T-cell (primary cell): ENCODE results near the gene CXCR5. TPM values are rescaled to one million over a fixed set of nuclear protein-coding genes. Genes with fewer than 3 reads are reported as not detected.

Source experiments
- ATAC-seq, 4 experiments: fragments of 200-7000 bp in 3 of 4; fragments of 150-1000 bp in 1 of 4; cut with Tn5 transposase; replicated peaks in 1 of 4; 1 replicate in 3 of 4; 2 replicates in 1 of 4; pipeline ENCODE4 v1.10.0; 2021; ENCODE audit warnings: moderate library complexity in 3 of 4, mild to moderate bottlenecking in 2 of 4, moderate number of reproducible peaks in 1 of 4
- CTCF ChIA-PET, 2 donors: fragments of 300-600 bp; sonication (Branson Sonifier 250); formaldehyde crosslinking; loops; one replicate each; lab custom pipeline; 2022; ENCODE audit warnings: antibody characterized with exemption in 2 of 2; lab: Charles Lee
- POLR2A ChIA-PET, 2 donors: fragments of 300-600 bp; sonication (Branson Sonifier 250); formaldehyde crosslinking; loops; one replicate each; lab custom pipeline; 2022; ENCODE audit warnings: antibody characterized with exemption in 2 of 2; lab: Charles Lee
- DNase-seq, 35 experiments: peaks; one replicate each; pipeline versions ENCODE4 v3.0.0 to v3.0.0-alpha.2; 2013 to 2023
- H3K27ac ChIP-seq: one replicate; pipeline ENCODE4 v1.5.1; 2013; ENCODE audit warnings: low read length
- H3K27me3 ChIP-seq, 2 experiments: replicated peaks in 1 of 2; 1 replicate in 1 of 2; 2 replicates in 1 of 2; pipeline versions ENCODE4 v1.6.1 to v1.7.0; 2013; ENCODE audit warnings: low read length in 1 of 2, mixed read lengths in 1 of 2; ENCODE audit not compliant: control insufficient read depth in 2 of 2, insufficient read depth in 2 of 2; ENCODE audit errors: extremely low read depth in 1 of 2
- H3K36me3 ChIP-seq, 2 donors: 1 replicate in 1 of 2; 2 replicates in 1 of 2; pipeline versions ENCODE4 v1.6.1 to v1.7.0; 2013; ENCODE audit warnings: low read length in 1 of 2; ENCODE audit not compliant: control insufficient read depth in 2 of 2, insufficient read depth in 1 of 2; ENCODE audit errors: extremely low read depth in 1 of 2
- H3K4me1 ChIP-seq, 2 experiments: 1 replicate in 1 of 2; 2 replicates in 1 of 2; pipeline versions ENCODE4 v1.6.1 to v1.7.0; 2013; ENCODE audit warnings: low read length in 2 of 2, mixed read lengths in 1 of 2; ENCODE audit not compliant: insufficient read depth in 2 of 2, control insufficient read depth in 1 of 2; ENCODE audit errors: extremely low read depth in 1 of 2
- H3K4me3 ChIP-seq, 2 donors: 1 replicate in 1 of 2; 2 replicates in 1 of 2; pipeline versions ENCODE4 v1.5.1 to v1.7.0; 2013; ENCODE audit warnings: mild to moderate bottlenecking in 2 of 2, low read length in 1 of 2, moderate library complexity in 1 of 2; ENCODE audit not compliant: control insufficient read depth in 1 of 2; ENCODE audit errors: extremely low read depth in 1 of 2
- H3K9me3 ChIP-seq: 2 replicates; pipeline ENCODE4 v1.7.0; 2013
- H3K27ac Mint-ChIP-seq, 2 donors: one replicate each; pipeline ENCODE4 v1.8.0; 2020 to 2021; ENCODE audit warnings: mild to moderate bottlenecking in 2 of 2, mixed read lengths in 2 of 2
- H3K27me3 Mint-ChIP-seq, 2 donors: one replicate each; pipeline ENCODE4 v1.8.0; 2021 to 2022; ENCODE audit warnings: mixed read lengths in 2 of 2
- H3K36me3 Mint-ChIP-seq: one replicate; pipeline ENCODE4 v1.8.0; 2021; ENCODE audit warnings: mixed read lengths
- H3K4me1 Mint-ChIP-seq, 3 donors: one replicate each; pipeline ENCODE4 v1.8.0; 2020 to 2022; ENCODE audit warnings: mixed read lengths in 3 of 3, mild to moderate bottlenecking in 1 of 3
- H3K4me3 Mint-ChIP-seq, 3 donors: one replicate each; pipeline ENCODE4 v1.8.0; 2020 to 2022; ENCODE audit warnings: mild to moderate bottlenecking in 3 of 3, mixed read lengths in 3 of 3, moderate library complexity in 3 of 3
- H3K9me3 Mint-ChIP-seq, 3 donors: one replicate each; pipeline ENCODE4 v1.8.0; 2020 to 2022; ENCODE audit warnings: mixed read lengths in 3 of 3
- WGBS: methylation state at CpG from one replicate; pipeline ENCODE4 v1.1.5; 2013; ENCODE audit warnings: missing lambda C conversion rate; ENCODE audit not compliant: insufficient coverage; 5-methylcytosine and 5-hydroxymethylcytosine counted together
- total RNA-seq, 35 experiments: library from RNA in 6 of 35; stranded (reverse) in 6 of 35; fragments of 120-200 nt in 1 of 35; gene quantifications; one replicate each; pipeline versions ENCODE4 v1.2.1 to v1.2.4 and lab custom pipeline; 2013 to 2026

Gene CXCR5
- 10 to 100 TPM in 1 of 5 donors, 1 to 10 TPM in 4; 4.7 to 10.6 (median 6.3) TPM for total RNA-seq
- total RNA-seq (2013): 8.3 TPM
- total RNA-seq (lab: John Stamatoyannopoulos, UW): 13.6 to 175 (median 30.3) reads per million in 29 experiments

- H3K9me3 ChIP-seq: no peaks in the 10 kb centered on the region
- no peaks in the 10 kb centered on the region for H3K27me3 Mint-ChIP-seq
- peak within 1 kb of the TSS in 1 of 2 donors; percentile 46 for H3K4me3 ChIP-seq
- H3K27me3 ChIP-seq: no peaks in the 10 kb centered on the region
- CTCF ChIA-PET: interaction anchor here in 1 of 2 donors (0.6 to 2.3 kb wide), 5 partner anchors 10 to 94 kb away, joined by 3 to 13 read pairs (median 4); no protein-coding TSS in a partner anchor
- no peaks in the 10 kb centered on the region for H3K36me3 ChIP-seq
- ATAC-seq (peak; percentile 32 to 72 (median 52)), DNase-seq (peak in 6 of 35 experiments; percentile 15 to 68 (median 40))
- peaks cover 74 to 81% (median 75%) of the 10 kb centered on the region in 3 donors for H3K4me1 Mint-ChIP-seq
- whole genome bisulfite sequencing: 49% methylated on average over 8 of the region's 16 CpGs
- H3K36me3 Mint-ChIP-seq: no peaks in the 10 kb centered on the region
- POLR2A ChIA-PET: interaction anchor here in 1 of 2 donors (0.7 to 1.0 kb wide), 3 partner anchors 41 to 91 kb away, joined by 3 to 4 read pairs (median 3); no protein-coding TSS in a partner anchor
- peak within 1 kb of the TSS; percentile 75 for H3K27ac ChIP-seq
- peak within 1 kb of the TSS; percentile 68 to 79 (median 77) for H3K4me3 Mint-ChIP-seq
- peaks cover 30 to 85% of the 10 kb centered on the region in 2 experiments for H3K4me1 ChIP-seq
- no peaks in the 10 kb centered on the region for H3K9me3 Mint-ChIP-seq
- peak within 1 kb of the TSS; percentile 82 to 88 for H3K27ac Mint-ChIP-seq
These were observed at the start of gene CXCR5 for GRCh38 chr11:118883368-118884071. Gene CXCR5 (plus strand): TSS chr11:118883892. CDS start chr11:118883942, 50 bp downstream.

GRCh38 chr11:118834427-118835028 is 49.2 kb upstream of the CXCR5 start:
- H3K9me3 Mint-ChIP-seq: no peaks in the 10 kb centered on the region
- Histone ChIP-seq H3K27ac (peak overlapping the region; percentile 16), H3K27me3 (no peaks in the 10 kb centered on the region), H3K4me1 (peaks cover 0 to under 1% of the 10 kb centered on the region in 2 experiments), H3K36me3 (no peaks in the 10 kb centered on the region), H3K9me3 (no peaks in the 10 kb centered on the region), H3K4me3 (no peak overlapping the region)
- no CpG with 5 or more reads among the region's 6 CpGs for WGBS
- CTCF ChIA-PET: interaction anchor here (0.5 to 1.4 kb wide), 3 partner anchors 36 to 121 kb away, joined by 3 to 4 read pairs (median 3); partner anchors contain the start of gene UPK2 (in 1 of the 2)
- H3K4me3 Mint-ChIP-seq: peak overlapping the region; percentile 32 to 60 (median 50)
- POLR2A ChIA-PET: interaction anchor here in 1 of 2 donors (0.6 to 0.9 kb wide), 3 partner anchors 42 to 95 kb away, joined by 3 to 9 read pairs (median 4); no protein-coding TSS in a partner anchor
- no peaks in the 10 kb centered on the region for H3K27me3 Mint-ChIP-seq
- DNase-seq (peak in 1 of 35 experiments; percentile 30), ATAC-seq (peak in 1 of 4 experiments; percentile 53)
- H3K27ac Mint-ChIP-seq: peak overlapping the region; percentile 36 to 83
- H3K36me3 Mint-ChIP-seq: no peaks in the 10 kb centered on the region
- peaks cover 14 to 21% (median 15%) of the 10 kb centered on the region in 3 donors for H3K4me1 Mint-ChIP-seq

GRCh38 chr11:118837868-118838267 is 45.8 kb upstream of the CXCR5 start:
- POLR2A ChIA-PET: no interaction called here
- no peaks in the 10 kb centered on the region for H3K9me3 Mint-ChIP-seq
- no peak overlapping the region for H3K27ac Mint-ChIP-seq
- no peaks in the 10 kb centered on the region for H3K9me3 ChIP-seq
- peaks cover 0 to 7% of the 10 kb centered on the region in 2 experiments for H3K4me1 ChIP-seq
- CTCF ChIA-PET: no interaction called here
- H3K36me3 ChIP-seq: no peaks in the 10 kb centered on the region
- peaks cover 28 to 39% (median 32%) of the 10 kb centered on the region in 3 donors for H3K4me1 Mint-ChIP-seq
- no peaks in the 10 kb centered on the region for H3K36me3 Mint-ChIP-seq
- ATAC-seq: no peak
- no peak overlapping the region for H3K27ac ChIP-seq
- no peak overlapping the region for H3K4me3 ChIP-seq
- DNase-seq: no peak
- H3K27me3 Mint-ChIP-seq: no peaks in the 10 kb centered on the region
- no CpG with 5 or more reads among the region's 8 CpGs for WGBS
- H3K4me3 Mint-ChIP-seq: no peak overlapping the region
- H3K27me3 ChIP-seq: no peaks in the 10 kb centered on the region

GRCh38 chr11:118838905-118839553 is 44.7 kb upstream of the CXCR5 start:
- no peaks in the 10 kb centered on the region for H3K36me3 ChIP-seq
- H3K4me3 ChIP-seq: no peak overlapping the region
- H3K27me3 ChIP-seq: no peaks in the 10 kb centered on the region
- DNase-seq (no peak), ATAC-seq (no peak)
- peaks cover 0 to 7% of the 10 kb centered on the region in 2 experiments for H3K4me1 ChIP-seq
- H3K36me3 Mint-ChIP-seq: no peaks in the 10 kb centered on the region
- ChIA-PET POLR2A (no interaction called here), CTCF (no interaction called here)
- H3K9me3 ChIP-seq: no peaks in the 10 kb centered on the region
- no peak overlapping the region for H3K4me3 Mint-ChIP-seq
- peaks cover 26 to 36% (median 27%) of the 10 kb centered on the region in 3 donors for H3K4me1 Mint-ChIP-seq
- peak overlapping the region in 1 of 2 donors; percentile 15 for H3K27ac Mint-ChIP-seq
- H3K27ac ChIP-seq: no peak overlapping the region
- WGBS: 88% methylated on average over 1 of the region's 4 CpGs
- H3K27me3 Mint-ChIP-seq: no peaks in the 10 kb centered on the region
- no peaks in the 10 kb centered on the region for H3K9me3 Mint-ChIP-seq

GRCh38 chr11:118841469-118842242 is 42.0 kb upstream of the CXCR5 start:
- H3K9me3 ChIP-seq: no peaks in the 10 kb centered on the region
- Mint-ChIP-seq H3K4me1 (peaks cover 18 to 30% (median 22%) of the 10 kb centered on the region in 3 donors), H3K27ac (peak overlapping the region; percentile 86 to 87), H3K4me3 (peak overlapping the region; percentile 57 to 74 (median 65)), H3K27me3 (no peaks in the 10 kb centered on the region), H3K9me3 (no peaks in the 10 kb centered on the region), H3K36me3 (no peaks in the 10 kb centered on the region)
- ChIA-PET CTCF (interaction anchor here in 1 of 2 donors (0.8 kb wide), 1 partner anchor 28 kb away, joined by 4 read pairs; no protein-coding TSS in a partner anchor), POLR2A (interaction anchor here in 1 of 2 donors (0.6 kb wide), 1 partner anchor 1661 kb away, joined by 6 read pairs; no protein-coding TSS in a partner anchor)
- DNase-seq: peak in 32 of 35 experiments; percentile 8 to 74 (median 22)
- H3K4me3 ChIP-seq: peak overlapping the region in 1 of 2 donors; percentile 32
- no peaks in the 10 kb centered on the region for H3K27me3 ChIP-seq
- H3K27ac ChIP-seq: peak overlapping the region; percentile 70
- peak; percentile 66 to 88 (median 78) for ATAC-seq
- peaks cover 0 to 7% of the 10 kb centered on the region in 2 experiments for H3K4me1 ChIP-seq
- 39% methylated on average over 6 of the region's 8 CpGs for WGBS
- no peaks in the 10 kb centered on the region for H3K36me3 ChIP-seq
